Breast epithelium (tissue), 4 donors: ENCODE data around the gene ARRDC2. TPM values are rescaled to one million over a fixed set of nuclear protein-coding genes. Genes with fewer than 3 reads are reported as not detected.

Experiments
- DNase-seq, 2 donors: peaks; one replicate each; pipeline ENCODE4 v3.0.0-alpha.2; 2019; ENCODE audit warnings: low spot score in 2 of 2
- H3K27ac ChIP-seq, 2 donors: fragments of 200-600 bp; sonication (generic) in 1 of 2; one replicate each; pipeline ENCODE4 v1.5.1; 2016 to 2019; ENCODE audit warnings: mild to moderate bottlenecking in 1 of 2
- H3K27me3 ChIP-seq, 2 donors: fragments of 200-600 bp; sonication (generic) in 1 of 2; one replicate each; pipeline versions ENCODE4 v1.5.1 to v1.6.0; 2017 to 2019; ENCODE audit warnings: control low read depth in 1 of 2, mild to moderate bottlenecking in 1 of 2
- H3K36me3 ChIP-seq: fragments of 200-600 bp; one replicate; pipeline ENCODE4 v1.5.1; 2019
- H3K4me1 ChIP-seq, 2 donors: fragments of 200-600 bp; sonication (generic); one replicate each; pipeline ENCODE4 v1.5.1; 2016 to 2019; ENCODE audit warnings: control low read depth in 1 of 2
- H3K4me3 ChIP-seq, 3 donors: fragments of 200-600 bp; sonication (generic); 1 replicate in 2 of 3; 2 replicates in 1 of 3; pipeline ENCODE4 v1.5.1; 2016 to 2019; ENCODE audit warnings: mild to moderate bottlenecking in 3 of 3, moderate library complexity in 2 of 3
- H3K9me3 ChIP-seq, 2 donors: fragments of 200-600 bp; sonication (generic) in 1 of 2; one replicate each; pipeline ENCODE4 v1.5.1; 2016 to 2019; ENCODE audit warnings: control low read depth in 1 of 2
- CTCF ChIP-seq, 3 donors: fragments of 450-650 bp; IDR thresholded peaks; one replicate each; pipeline ENCODE4 v1.5.1; 2016 to 2017; ENCODE audit warnings: antibody characterized with exemption in 3 of 3, mild to moderate bottlenecking in 3 of 3, moderate library complexity in 3 of 3
- POLR2A ChIP-seq: fragments of 450-650 bp; IDR thresholded peaks from one replicate; pipeline ENCODE4 v1.6.1; 2016; ENCODE audit warnings: antibody characterized with exemption, mild to moderate bottlenecking, moderate library complexity
- POLR2AphosphoS5 ChIP-seq, 3 donors: sonication (generic); formaldehyde crosslinking; IDR thresholded peaks; one replicate each; pipeline ENCODE4 v1.6.1; 2017; ENCODE audit warnings: antibody characterized with exemption in 3 of 3
- intact Hi-C: fragments of 100-400 bp; cut with DNase I; formaldehyde crosslinking; loops from one replicate; pipeline ENCODE4 v1.15.1; 2023; ENCODE audit warnings: low total_unique reads
- total RNA-seq, 3 donors: library from RNA; depleted of rRNA; stranded (reverse); fragments of >200 nt; gene quantifications; one replicate each; pipeline ENCODE4 v1.1.0, GENCODE V29; 2016

The ARRDC2 gene
- total RNA-seq, 3 donors from 2014 or later = 49.4 to 89.3 (median 53.4) TPM

- no peaks in the 10 kb centered on the region for H3K27me3 ChIP-seq
- TF ChIP-seq POLR2AphosphoS5 (IDR thresholded peaks at IDR 0.05) = no peak
- TF ChIP-seq POLR2A = no peak
- intact Hi-C loops = no loop called here
Measured at GRCh38 chr19:17988161-17988560, 19.8 kb upstream of the ARRDC2 start.

GRCh38 chr19:17989425-17990094 lies 18.4 kb upstream of the ARRDC2 start:
- Histone ChIP-seq H3K27ac (no peak overlapping the region), H3K9me3 (no peaks in the 10 kb centered on the region), H3K4me3 (no peak overlapping the region), H3K4me1 (no peaks in the 10 kb centered on the region), H3K36me3 (no peaks in the 10 kb centered on the region), H3K27me3 (no peaks in the 10 kb centered on the region)
- intact Hi-C loops = no loop called here
- TF ChIP-seq CTCF (IDR thresholded peaks at IDR 0.05) (no peak), POLR2A (no peak), POLR2AphosphoS5 (IDR thresholded peaks at IDR 0.05) (no peak)
- no peak for DNase-seq

More at GRCh38 chr19:17988161-17988560, 19.8 kb upstream of the ARRDC2 start:
- H3K4me3 ChIP-seq = no peak overlapping the region
- no peaks in the 10 kb centered on the region for H3K9me3 ChIP-seq
- DNase-seq = no peak
- no peaks in the 10 kb centered on the region for H3K4me1 ChIP-seq
- no peaks in the 10 kb centered on the region for H3K36me3 ChIP-seq
- H3K27ac ChIP-seq = no peak overlapping the region

GRCh38 chr19:17993076-17993813 lies 14.7 kb upstream of the ARRDC2 start:
- intact Hi-C loops = no loop called here
- H3K4me1 ChIP-seq = no peaks in the 10 kb centered on the region

GRCh38 chr19:17996826-17997316 lies 11.1 kb upstream of the ARRDC2 start:
- Histone ChIP-seq H3K4me3 (no peak overlapping the region), H3K36me3 (no peaks in the 10 kb centered on the region), H3K4me1 (no peaks in the 10 kb centered on the region), H3K27ac (no peak overlapping the region), H3K27me3 (no peaks in the 10 kb centered on the region), H3K9me3 (no peaks in the 10 kb centered on the region)
- intact Hi-C loops = loop anchor here (5.0 kb wide), 1 partner anchor 45 kb away; no protein-coding TSS in a partner anchor
- peak in 1 of 3 donors; percentile 27 for TF ChIP-seq POLR2AphosphoS5 (IDR thresholded peaks at IDR 0.05)
- peak; percentile 92 to 98 (median 98) for TF ChIP-seq CTCF (IDR thresholded peaks at IDR 0.05)
- TF ChIP-seq POLR2A = no peak
- peak; percentile 80 to 89 for DNase-seq

More at GRCh38 chr19:17993076-17993813, 14.7 kb upstream of the ARRDC2 start:
- Histone ChIP-seq H3K36me3 (no peaks in the 10 kb centered on the region), H3K27me3 (no peaks in the 10 kb centered on the region), H3K4me3 (no peak overlapping the region), H3K27ac (no peak overlapping the region), H3K9me3 (no peaks in the 10 kb centered on the region)
- DNase-seq = no peak
- TF ChIP-seq POLR2AphosphoS5 (IDR thresholded peaks at IDR 0.05) (no peak), CTCF (IDR thresholded peaks at IDR 0.05) (no peak), POLR2A (no peak)

- H3K4me1 ChIP-seq = no peaks in the 10 kb centered on the region
- H3K27me3 ChIP-seq = no peaks in the 10 kb centered on the region
- TF ChIP-seq POLR2A (no peak), POLR2AphosphoS5 (IDR thresholded peaks at IDR 0.05) (no peak), CTCF (IDR thresholded peaks at IDR 0.05) (no peak)
- intact Hi-C loops = loop anchor here (5.0 kb wide), 1 partner anchor 46 kb away; no protein-coding TSS in a partner anchor
- no peaks in the 10 kb centered on the region for H3K36me3 ChIP-seq
- H3K27ac ChIP-seq = no peak overlapping the region
- H3K9me3 ChIP-seq = no peaks in the 10 kb centered on the region
- no peak overlapping the region for H3K4me3 ChIP-seq
- DNase-seq = no peak
Measured at GRCh38 chr19:17997969-17998826, 9.8 kb upstream of the ARRDC2 start.
